ENCODE measurements around the gene LLGL2.

The LLGL2 gene

GRCh38 chr17:75504347-75505151, 20.9 kb upstream of the LLGL2 start:
- H3K4me3 ChIP-seq (ENCODE audit: low read depth, low read length) = no peak overlapping the region
- DNase-seq (ENCODE audit: low read depth) = no peak

GRCh38 chr17:75505152-75505409, 20.4 kb upstream of the LLGL2 start:
- no peak for DNase-seq (ENCODE audit: low read depth)
- no peak overlapping the region for H3K4me3 ChIP-seq (ENCODE audit: low read depth, low read length)

GRCh38 chr17:75505640-75506039, 19.9 kb upstream of the LLGL2 start:
- no peak for DNase-seq (ENCODE audit: low read depth)
- H3K4me3 ChIP-seq (ENCODE audit: low read depth, low read length) = no peak overlapping the region

- DNase-seq (ENCODE audit: low read depth) = no peak
Observed at GRCh38 chr17:75506134-75506533, 19.4 kb upstream of the LLGL2 start.

GRCh38 chr17:75506888-75507287, 18.6 kb upstream of the LLGL2 start:
- no peak for DNase-seq (ENCODE audit: low read depth)
- no peak overlapping the region for H3K4me3 ChIP-seq (ENCODE audit: low read depth, low read length)

More at GRCh38 chr17:75506134-75506533, 19.4 kb upstream of the LLGL2 start:
- H3K4me3 ChIP-seq (ENCODE audit: low read depth, low read length) = no peak overlapping the region

- H3K4me3 ChIP-seq (ENCODE audit: low read depth, low read length) = no peak overlapping the region
- DNase-seq (ENCODE audit: low read depth) = no peak
Observed at GRCh38 chr17:75507733-75508719, 17.5 kb upstream of the LLGL2 start.

GRCh38 chr17:75508931-75509361, 16.6 kb upstream of the LLGL2 start:
- no peak for DNase-seq (ENCODE audit: low read depth)
- H3K4me3 ChIP-seq (ENCODE audit: low read depth, low read length) = no peak overlapping the region

- no peak for DNase-seq (ENCODE audit: low read depth)
- no peak overlapping the region for H3K4me3 ChIP-seq (ENCODE audit: low read depth, low read length)
Observed at GRCh38 chr17:75509528-75510258, 15.8 kb upstream of the LLGL2 start.

- DNase-seq (ENCODE audit: low read depth) = no peak
- no peak overlapping the region for H3K4me3 ChIP-seq (ENCODE audit: low read depth, low read length)
Observed at GRCh38 chr17:75511270-75511609, 14.3 kb upstream of the LLGL2 start.

- DNase-seq (ENCODE audit: low read depth) = no peak
Observed at GRCh38 chr17:75511610-75512575, 13.6 kb upstream of the LLGL2 start.

GRCh38 chr17:75512926-75513640, 12.4 kb upstream of the LLGL2 start:
- no peak overlapping the region for H3K4me3 ChIP-seq (ENCODE audit: low read depth, low read length)
- DNase-seq (ENCODE audit: low read depth) = no peak

More at GRCh38 chr17:75511610-75512575, 13.6 kb upstream of the LLGL2 start:
- no peak overlapping the region for H3K4me3 ChIP-seq (ENCODE audit: low read depth, low read length)

GRCh38 chr17:75513641-75514000, 11.9 kb upstream of the LLGL2 start:
- no peak overlapping the region for H3K4me3 ChIP-seq (ENCODE audit: low read depth, low read length)
- no peak for DNase-seq (ENCODE audit: low read depth)

GRCh38 chr17:75514299-75514918, 11.1 kb upstream of the LLGL2 start:
- H3K4me3 ChIP-seq (ENCODE audit: low read depth, low read length) = peak overlapping the region; percentile 84
- DNase-seq (ENCODE audit: low read depth) = no peak

GRCh38 chr17:75514919-75515495, 10.5 kb upstream of the LLGL2 start:
- DNase-seq (ENCODE audit: low read depth) = no peak
- peak overlapping the region; percentile 84 for H3K4me3 ChIP-seq (ENCODE audit: low read depth, low read length)

- DNase-seq (ENCODE audit: low read depth) = peak; percentile 51
- H3K4me3 ChIP-seq (ENCODE audit: low read depth, low read length) = peak within 1 kb of the TSS; percentile 84
Observed at GRCh38 chr17:75515496-75516254, 9.8 kb upstream of the LLGL2 start, which contains the start of gene CASKIN2. Gene CASKIN2 (minus strand): TSS chr17:75515537. CDS start chr17:75513804, 1,733 bp downstream.

GRCh38 chr17:75516255-75516618, 9.3 kb upstream of the LLGL2 start, which contains the start of gene TSEN54:
Gene TSEN54 (plus strand): TSS chr17:75516528. CDS start chr17:75516561, 33 bp downstream.
- DNase-seq (ENCODE audit: low read depth) = peak; percentile 43
- peak within 1 kb of the TSS; percentile 84 for H3K4me3 ChIP-seq (ENCODE audit: low read depth, low read length)

Measured in skeletal muscle cell (primary cell).